ENCODE results near the gene NUP98. TPM values are rescaled to one million over a fixed set of nuclear protein-coding genes. Genes with fewer than 3 reads are reported as not detected.

NUP98 gene
- total RNA-seq, 2 donors from 2014 or later = 127 to 136 TPM

DNA sequence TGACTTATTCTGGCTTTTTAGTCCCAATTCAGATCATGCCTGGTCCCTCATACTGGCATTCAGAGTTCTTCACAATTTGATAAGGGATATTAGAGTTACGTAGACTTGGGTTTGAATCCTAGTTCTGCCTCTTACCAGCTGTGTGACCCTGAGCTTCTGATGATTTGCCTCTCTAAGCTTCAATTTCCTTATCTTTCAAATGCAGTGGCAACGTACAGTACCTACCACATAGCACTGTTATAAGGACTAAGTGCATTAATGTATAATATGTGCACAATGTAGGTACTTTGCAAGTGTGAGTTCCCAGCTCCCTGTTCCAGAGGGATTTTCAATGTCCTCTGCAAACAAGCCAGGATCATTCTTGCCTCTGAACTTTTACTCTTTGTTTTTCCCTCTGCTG is 36.1 kb upstream of the NUP98 start:
- DNase-seq (ENCODE audit: low spot score) = no peak
- WGBS = 88% methylated on average over 2 of the region's 2 CpGs
- H3K9me3 ChIP-seq = no peaks in the 10 kb centered on the region
- TF ChIP-seq POLR2AphosphoS5 (IDR thresholded peaks at IDR 0.05) (no peak), POLR2A (IDR thresholded peaks at IDR 0.05) (no peak)
- TF ChIP-seq, protein P1, sequence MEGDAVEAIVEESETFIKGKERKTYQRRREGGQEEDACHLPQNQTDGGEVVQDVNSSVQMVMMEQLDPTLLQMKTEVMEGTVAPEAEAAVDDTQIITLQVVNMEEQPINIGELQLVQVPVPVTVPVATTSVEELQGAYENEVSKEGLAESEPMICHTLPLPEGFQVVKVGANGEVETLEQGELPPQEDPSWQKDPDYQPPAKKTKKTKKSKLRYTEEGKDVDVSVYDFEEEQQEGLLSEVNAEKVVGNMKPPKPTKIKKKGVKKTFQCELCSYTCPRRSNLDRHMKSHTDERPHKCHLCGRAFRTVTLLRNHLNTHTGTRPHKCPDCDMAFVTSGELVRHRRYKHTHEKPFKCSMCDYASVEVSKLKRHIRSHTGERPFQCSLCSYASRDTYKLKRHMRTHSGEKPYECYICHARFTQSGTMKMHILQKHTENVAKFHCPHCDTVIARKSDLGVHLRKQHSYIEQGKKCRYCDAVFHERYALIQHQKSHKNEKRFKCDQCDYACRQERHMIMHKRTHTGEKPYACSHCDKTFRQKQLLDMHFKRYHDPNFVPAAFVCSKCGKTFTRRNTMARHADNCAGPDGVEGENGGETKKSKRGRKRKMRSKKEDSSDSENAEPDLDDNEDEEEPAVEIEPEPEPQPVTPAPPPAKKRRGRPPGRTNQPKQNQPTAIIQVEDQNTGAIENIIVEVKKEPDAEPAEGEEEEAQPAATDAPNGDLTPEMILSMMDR (IDR thresholded peaks at IDR 0.05) = no peak
- no peak overlapping the region for H3K27ac ChIP-seq
- no peaks in the 10 kb centered on the region for H3K27me3 ChIP-seq (replicated peaks; ENCODE audit: insufficient read depth)
- H3K36me3 ChIP-seq = no peaks in the 10 kb centered on the region
- intact Hi-C loops (cut with DNase I) = no loop called here
- H3K4me3 ChIP-seq = no peak overlapping the region
- H3K4me1 ChIP-seq (replicated peaks) = no peaks in the 10 kb centered on the region

DNA sequence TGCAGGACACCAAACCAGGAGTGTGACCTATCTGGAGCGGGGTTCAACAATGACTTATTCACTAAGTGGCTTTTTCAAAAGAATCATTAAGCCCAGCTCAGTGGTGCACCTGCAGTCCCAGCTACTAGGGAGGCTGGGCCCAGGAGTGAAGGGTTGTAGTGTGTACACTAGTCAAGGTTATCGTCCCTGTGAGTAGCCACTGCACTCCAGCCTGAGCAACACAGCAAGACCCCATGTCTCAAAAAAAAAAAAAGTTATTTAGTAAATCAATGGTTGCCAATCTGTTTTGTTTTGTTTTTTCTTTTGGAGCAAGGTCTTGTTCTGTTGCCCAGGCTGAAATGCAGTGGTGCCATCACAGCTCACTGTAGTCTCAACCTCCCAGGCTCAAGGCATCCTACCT is 35.5 kb upstream of the NUP98 start:
- DNase-seq (ENCODE audit: low spot score) = no peak
- no peaks in the 10 kb centered on the region for H3K4me1 ChIP-seq (replicated peaks)
- WGBS = 97% methylated on average over 2 of the region's 2 CpGs
- H3K27ac ChIP-seq = no peak overlapping the region
- H3K36me3 ChIP-seq = no peaks in the 10 kb centered on the region
- no peak for TF ChIP-seq POLR2AphosphoS5 (IDR thresholded peaks at IDR 0.05)
- TF ChIP-seq, protein P1 (IDR thresholded peaks at IDR 0.05) = no peak
- TF ChIP-seq POLR2A (IDR thresholded peaks at IDR 0.05) = no peak
- H3K4me3 ChIP-seq = no peak overlapping the region
- intact Hi-C loops (cut with DNase I) = no loop called here
- H3K9me3 ChIP-seq = no peaks in the 10 kb centered on the region
- no peaks in the 10 kb centered on the region for H3K27me3 ChIP-seq (replicated peaks; ENCODE audit: insufficient read depth)

GRCh38 chr11:3831378-3832239 is 34.3 kb upstream of the NUP98 start:
- DNase-seq (ENCODE audit: low spot score) = no peak
- Histone ChIP-seq H3K27me3 (replicated peaks; ENCODE audit: insufficient read depth) (no peaks in the 10 kb centered on the region), H3K4me3 (no peak overlapping the region), H3K36me3 (peaks cover 0 to 6% of the 10 kb centered on the region in 2 donors), H3K4me1 (replicated peaks) (no peaks in the 10 kb centered on the region), H3K27ac (no peak overlapping the region), H3K9me3 (no peaks in the 10 kb centered on the region)
- 70% methylated on average over 12 of the region's 13 CpGs for WGBS
- TF ChIP-seq POLR2AphosphoS5 (IDR thresholded peaks at IDR 0.05) (no peak), POLR2A (IDR thresholded peaks at IDR 0.05) (no peak)
- TF ChIP-seq, protein P1 (IDR thresholded peaks at IDR 0.05) = no peak
- intact Hi-C loops (cut with DNase I) = no loop called here

DNA sequence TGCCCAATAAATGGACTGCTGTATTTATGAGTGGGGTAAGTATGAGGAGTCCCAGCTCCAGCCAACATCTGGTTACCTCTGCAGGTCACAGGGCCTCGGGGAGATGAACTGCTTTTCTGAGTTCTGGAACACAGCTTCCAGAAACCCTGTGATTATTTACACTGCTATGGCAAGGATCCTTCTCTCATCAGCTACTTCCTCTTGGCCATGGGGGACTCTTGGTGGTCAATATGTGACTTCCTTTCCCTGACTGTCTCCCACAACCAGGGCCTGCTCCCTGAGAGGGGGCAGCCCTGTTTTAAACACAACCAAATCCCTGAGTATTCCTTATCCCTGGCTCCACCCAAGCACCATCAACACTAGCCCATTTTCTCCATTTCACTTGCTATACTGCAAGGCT is 33.4 kb upstream of the NUP98 start:
- H3K9me3 ChIP-seq = no peaks in the 10 kb centered on the region
- no peak overlapping the region for H3K27ac ChIP-seq
- H3K27me3 ChIP-seq (replicated peaks; ENCODE audit: insufficient read depth) = no peaks in the 10 kb centered on the region
- TF ChIP-seq POLR2AphosphoS5 (IDR thresholded peaks at IDR 0.05) = no peak
- TF ChIP-seq, protein P1 (IDR thresholded peaks at IDR 0.05) = no peak
- TF ChIP-seq POLR2A (IDR thresholded peaks at IDR 0.05) = no peak
- no peak for DNase-seq (ENCODE audit: low spot score)
- peaks cover 0 to 6% of the 10 kb centered on the region in 2 donors for H3K36me3 ChIP-seq
- H3K4me1 ChIP-seq (replicated peaks) = no peaks in the 10 kb centered on the region
- intact Hi-C loops (cut with DNase I) = no loop called here
- WGBS = 60% methylated on average over 1 of the region's 1 CpG
- H3K4me3 ChIP-seq = no peak overlapping the region

DNA sequence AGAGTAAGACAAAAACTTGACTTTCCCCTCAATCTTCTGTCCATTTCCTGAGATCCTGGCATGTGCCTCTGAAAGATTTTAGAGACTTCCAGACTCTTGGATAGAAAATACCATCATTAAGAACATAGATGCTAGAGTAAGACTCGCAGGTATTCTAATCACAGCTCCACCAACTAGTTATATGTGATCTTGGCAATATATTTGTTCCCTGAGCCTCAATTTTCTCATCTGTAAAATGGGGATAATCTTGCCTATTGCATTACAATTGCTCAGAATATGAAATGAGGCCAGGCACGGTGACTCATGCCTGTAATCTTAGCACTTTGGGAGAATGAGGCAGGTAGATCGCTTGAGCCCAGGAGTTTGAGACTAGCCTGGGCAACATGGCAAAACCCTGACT is 32.7 kb upstream of the NUP98 start:
- peaks cover 0 to 6% of the 10 kb centered on the region in 2 donors for H3K36me3 ChIP-seq
- H3K27ac ChIP-seq = no peak overlapping the region
- intact Hi-C loops (cut with DNase I) = no loop called here
- WGBS = 96% methylated on average over 3 of the region's 3 CpGs
- no peaks in the 10 kb centered on the region for H3K27me3 ChIP-seq (replicated peaks; ENCODE audit: insufficient read depth)
- H3K4me3 ChIP-seq = no peak overlapping the region
- no peak for DNase-seq (ENCODE audit: low spot score)
- H3K4me1 ChIP-seq (replicated peaks) = no peaks in the 10 kb centered on the region
- H3K9me3 ChIP-seq = no peaks in the 10 kb centered on the region
- TF ChIP-seq POLR2AphosphoS5 (IDR thresholded peaks at IDR 0.05) = no peak
- TF ChIP-seq, protein P1 (IDR thresholded peaks at IDR 0.05) = no peak
- TF ChIP-seq POLR2A (IDR thresholded peaks at IDR 0.05) = no peak
